B cell (primary cell): ENCODE measurements around the gene KPNA4.

Experiments used
- EZH2 ChIP-seq: IDR thresholded peaks from 2 replicates; pipeline ENCODE4 v1.6.1; 2012; ENCODE audit warnings: borderline replicate concordance, low read depth, mild to moderate bottlenecking, moderate library complexity, low read length; ENCODE audit not compliant: insufficient read depth, poor library complexity, severe bottlenecking
- TF ChIP-seq, protein P1 (sequence below): fragments of 200-600 bp; IDR thresholded peaks from one replicate; pipeline ENCODE4 v1.8.0; 2022; ENCODE audit warnings: antibody characterized with exemption, mild to moderate bottlenecking

GRCh38 chr3:160586679-160587078 lies 21.3 kb upstream of the KPNA4 start:
- TF ChIP-seq, protein P1, sequence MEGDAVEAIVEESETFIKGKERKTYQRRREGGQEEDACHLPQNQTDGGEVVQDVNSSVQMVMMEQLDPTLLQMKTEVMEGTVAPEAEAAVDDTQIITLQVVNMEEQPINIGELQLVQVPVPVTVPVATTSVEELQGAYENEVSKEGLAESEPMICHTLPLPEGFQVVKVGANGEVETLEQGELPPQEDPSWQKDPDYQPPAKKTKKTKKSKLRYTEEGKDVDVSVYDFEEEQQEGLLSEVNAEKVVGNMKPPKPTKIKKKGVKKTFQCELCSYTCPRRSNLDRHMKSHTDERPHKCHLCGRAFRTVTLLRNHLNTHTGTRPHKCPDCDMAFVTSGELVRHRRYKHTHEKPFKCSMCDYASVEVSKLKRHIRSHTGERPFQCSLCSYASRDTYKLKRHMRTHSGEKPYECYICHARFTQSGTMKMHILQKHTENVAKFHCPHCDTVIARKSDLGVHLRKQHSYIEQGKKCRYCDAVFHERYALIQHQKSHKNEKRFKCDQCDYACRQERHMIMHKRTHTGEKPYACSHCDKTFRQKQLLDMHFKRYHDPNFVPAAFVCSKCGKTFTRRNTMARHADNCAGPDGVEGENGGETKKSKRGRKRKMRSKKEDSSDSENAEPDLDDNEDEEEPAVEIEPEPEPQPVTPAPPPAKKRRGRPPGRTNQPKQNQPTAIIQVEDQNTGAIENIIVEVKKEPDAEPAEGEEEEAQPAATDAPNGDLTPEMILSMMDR = no peak
- no peak for TF ChIP-seq EZH2
